DMS79 treated with DMSO at 0.1 percent for 48 hours (cell line): ENCODE results near the gene RREB1.

Experiments
- DNase-seq: peaks from one replicate; lab custom pipeline; 2025; lab: John Stamatoyannopoulos, UW

The RREB1 gene

DNA sequence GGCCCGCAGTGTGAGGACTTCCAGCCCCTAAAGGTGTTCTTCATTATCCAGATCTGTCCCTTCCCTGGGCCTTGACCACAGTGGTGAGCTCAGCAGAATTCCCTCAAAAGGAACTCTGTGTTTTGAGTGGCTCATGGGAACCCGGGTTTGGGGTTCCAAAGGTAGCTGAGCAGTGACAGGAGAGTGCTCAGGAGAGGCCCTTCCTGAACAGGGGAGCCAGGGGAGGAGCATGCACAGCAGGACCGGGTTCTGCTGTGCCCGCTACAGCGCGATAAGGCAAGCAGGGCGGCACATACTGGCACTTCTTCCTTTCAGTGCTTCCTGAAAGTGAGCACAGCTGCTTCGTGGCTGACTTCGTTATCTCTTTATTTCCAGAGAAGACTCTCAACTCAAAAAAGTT, 117.0 kb downstream of the RREB1 start:
- DNase-seq, result no peak

GRCh38 chr6:7228662-7229375, 121.1 kb downstream of the RREB1 start:
- no peak for DNase-seq

DNA sequence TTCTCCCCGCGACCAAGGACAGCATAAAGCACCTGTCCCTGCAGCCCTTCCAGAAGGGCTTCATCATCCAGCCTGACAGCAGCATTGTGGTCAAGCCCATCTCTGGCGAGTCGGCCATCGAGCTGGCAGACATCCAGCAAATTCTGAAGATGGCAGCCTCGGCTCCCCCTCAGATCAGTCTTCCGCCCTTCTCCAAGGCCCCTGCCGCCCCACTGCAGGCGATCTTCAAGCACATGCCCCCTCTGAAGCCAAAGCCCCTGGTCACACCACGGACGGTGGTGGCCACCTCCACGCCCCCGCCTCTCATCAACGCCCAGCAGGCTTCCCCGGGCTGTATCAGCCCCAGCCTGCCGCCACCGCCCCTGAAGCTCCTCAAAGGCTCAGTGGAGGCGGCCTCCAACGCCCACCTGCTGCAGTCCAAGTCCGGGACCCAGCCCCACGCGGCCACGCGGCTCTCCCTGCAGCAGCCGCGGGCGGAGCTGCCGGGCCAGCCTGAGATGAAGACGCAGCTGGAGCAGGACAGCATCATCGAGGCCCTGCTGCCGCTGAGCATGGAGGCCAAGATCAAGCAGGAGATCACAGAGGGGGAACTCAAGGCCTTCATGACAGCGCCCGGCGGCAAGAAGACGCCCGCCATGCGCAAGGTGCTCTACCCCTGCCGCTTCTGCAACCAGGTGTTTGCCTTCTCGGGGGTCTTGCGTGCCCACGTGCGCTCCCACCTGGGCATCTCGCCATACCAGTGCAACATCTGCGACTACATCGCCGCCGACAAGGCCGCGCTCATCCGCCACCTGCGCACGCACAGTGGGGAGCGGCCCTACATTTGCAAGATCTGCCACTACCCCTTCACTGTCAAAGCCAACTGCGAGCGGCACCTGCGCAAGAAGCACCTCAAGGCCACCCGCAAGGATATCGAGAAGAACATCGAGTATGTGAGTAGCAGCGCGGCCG, 121.9 kb downstream of the RREB1 start:
- DNase-seq, result no peak

GRCh38 chr6:7230327-7230691, 122.5 kb downstream of the RREB1 start:
- DNase-seq, result no peak

DNA sequence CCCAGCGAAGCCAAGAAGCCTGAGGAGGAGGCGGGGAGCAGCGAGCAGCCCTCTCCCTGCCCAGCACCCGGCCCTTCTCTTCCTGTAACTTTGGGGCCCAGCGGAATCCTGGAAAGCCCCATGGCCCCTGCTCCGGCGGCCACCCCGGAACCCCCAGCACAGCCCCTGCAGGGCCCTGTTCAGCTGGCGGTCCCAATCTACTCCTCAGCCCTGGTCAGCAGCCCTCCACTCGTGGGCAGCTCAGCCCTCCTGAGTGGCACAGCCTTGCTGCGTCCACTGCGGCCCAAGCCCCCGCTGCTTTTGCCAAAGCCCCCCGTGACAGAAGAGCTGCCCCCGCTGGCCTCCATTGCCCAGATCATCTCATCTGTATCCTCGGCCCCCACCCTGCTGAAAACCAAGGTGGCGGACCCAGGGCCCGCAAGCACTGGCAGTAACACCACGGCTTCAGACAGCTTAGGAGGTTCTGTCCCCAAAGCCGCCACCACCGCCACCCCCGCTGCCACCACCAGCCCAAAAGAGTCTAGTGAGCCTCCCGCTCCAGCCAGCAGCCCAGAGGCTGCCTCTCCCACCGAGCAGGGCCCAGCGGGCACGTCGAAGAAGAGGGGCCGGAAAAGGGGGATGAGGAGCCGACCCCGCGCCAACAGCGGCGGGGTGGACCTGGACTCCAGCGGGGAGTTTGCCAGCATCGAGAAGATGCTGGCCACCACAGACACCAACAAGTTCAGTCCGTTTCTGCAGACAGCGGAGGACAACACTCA, 123.4 kb downstream of the RREB1 start:
- no peak for DNase-seq

GRCh38 chr6:7232351-7232750, 124.6 kb downstream of the RREB1 start:
- no peak for DNase-seq

DNA sequence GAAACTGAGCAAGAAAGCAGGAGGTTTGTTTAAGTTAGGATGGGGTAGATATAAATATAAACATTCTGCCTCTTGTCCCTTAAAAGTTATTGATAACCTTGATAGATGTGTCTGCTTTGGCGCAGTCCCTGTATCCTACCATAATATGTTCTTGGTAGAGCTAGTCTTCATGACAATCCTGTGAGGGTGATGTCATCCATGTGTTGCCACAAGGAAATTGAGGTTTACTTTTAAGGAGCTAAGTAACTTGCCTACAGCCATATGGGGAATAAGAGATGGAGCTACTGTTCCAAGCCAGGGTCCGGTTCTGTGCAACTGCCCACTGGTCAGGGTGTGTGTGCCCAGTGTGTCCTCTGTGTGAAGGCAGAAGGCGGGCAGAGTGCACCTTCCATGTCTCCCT, 126.8 kb downstream of the RREB1 start:
- DNase-seq, result no peak

GRCh38 chr6:7235712-7236305, 128.0 kb downstream of the RREB1 start:
- peak; percentile 36 for DNase-seq

GRCh38 chr6:7236306-7237209, 128.8 kb downstream of the RREB1 start:
- no peak for DNase-seq

GRCh38 chr6:7237653-7238188, 130.0 kb downstream of the RREB1 start:
- DNase-seq, result no peak

DNA sequence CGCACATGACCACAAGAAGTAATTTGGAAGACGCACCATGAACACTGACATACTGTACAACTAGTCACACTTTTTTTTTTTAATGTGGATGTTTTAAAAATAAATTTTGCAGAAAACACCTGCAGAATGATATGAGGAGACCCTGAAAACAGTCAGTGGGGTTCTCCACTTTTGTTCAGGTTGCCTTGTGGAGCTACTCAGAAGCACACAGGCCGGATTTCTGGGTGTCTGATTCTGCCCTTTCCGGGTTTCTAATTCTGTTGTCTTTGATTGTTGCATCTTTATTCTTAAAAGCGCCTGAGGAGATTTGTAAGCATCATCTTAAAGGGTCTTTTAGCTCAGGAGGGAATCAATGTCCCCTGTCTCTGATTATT, 130.8 kb downstream of the RREB1 start:
- no peak for DNase-seq

DNA sequence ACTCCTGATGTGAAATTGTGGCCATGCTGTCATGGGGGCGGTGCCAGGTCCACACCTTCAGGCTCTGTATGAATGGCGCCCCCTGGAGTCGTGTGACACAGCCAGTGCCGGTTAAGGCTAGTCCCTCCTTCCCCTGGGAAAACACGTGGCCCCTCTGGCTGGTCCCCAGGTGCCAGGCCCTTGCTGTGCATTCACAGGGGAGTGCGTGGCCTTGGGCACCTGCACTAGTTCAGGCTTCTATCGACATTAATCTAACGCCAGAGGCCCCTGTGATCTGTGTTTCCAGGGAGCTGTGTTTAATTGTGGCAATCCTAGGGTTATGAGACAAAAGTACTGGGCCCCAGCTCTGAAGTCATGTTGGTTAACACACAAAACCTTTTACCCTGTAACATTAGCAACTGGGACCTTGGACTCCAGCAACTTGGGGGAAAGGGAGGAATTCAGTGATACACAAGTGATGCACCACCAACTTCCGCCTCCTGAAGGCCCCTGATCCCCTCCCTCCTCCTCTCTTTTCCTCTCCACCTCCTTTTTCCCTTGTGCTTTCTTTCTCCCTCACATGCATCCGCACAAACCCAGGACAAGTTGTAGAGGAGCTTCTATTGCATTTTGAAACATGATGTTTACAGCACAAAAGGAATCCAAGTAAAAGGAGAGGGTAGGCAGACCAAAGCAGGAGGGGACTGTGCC, 131.3 kb downstream of the RREB1 start:
- peak; percentile 19 for DNase-seq

DNA sequence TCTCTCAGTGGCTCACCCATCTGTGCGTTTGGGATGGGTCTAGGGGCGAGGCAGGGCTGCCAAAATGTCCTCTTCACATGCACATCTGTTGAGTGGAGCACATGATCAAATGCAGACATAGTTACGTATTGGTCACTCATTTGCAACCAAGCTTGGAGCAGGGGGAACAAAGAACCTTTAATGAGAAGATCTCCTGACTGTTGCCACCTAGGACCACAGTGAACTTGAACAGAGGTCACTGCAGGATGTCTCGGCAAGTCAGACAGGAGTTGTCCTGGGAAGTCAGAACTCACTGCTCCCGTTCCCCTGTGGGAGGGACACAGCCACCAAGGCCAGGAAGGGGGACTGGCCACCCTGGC, 131.8 kb downstream of the RREB1 start:
- DNase-seq, result no peak

GRCh38 chr6:7240351-7240750, 132.6 kb downstream of the RREB1 start:
- no peak for DNase-seq

GRCh38 chr6:7241160-7241559, 133.4 kb downstream of the RREB1 start:
- no peak for DNase-seq

DNA sequence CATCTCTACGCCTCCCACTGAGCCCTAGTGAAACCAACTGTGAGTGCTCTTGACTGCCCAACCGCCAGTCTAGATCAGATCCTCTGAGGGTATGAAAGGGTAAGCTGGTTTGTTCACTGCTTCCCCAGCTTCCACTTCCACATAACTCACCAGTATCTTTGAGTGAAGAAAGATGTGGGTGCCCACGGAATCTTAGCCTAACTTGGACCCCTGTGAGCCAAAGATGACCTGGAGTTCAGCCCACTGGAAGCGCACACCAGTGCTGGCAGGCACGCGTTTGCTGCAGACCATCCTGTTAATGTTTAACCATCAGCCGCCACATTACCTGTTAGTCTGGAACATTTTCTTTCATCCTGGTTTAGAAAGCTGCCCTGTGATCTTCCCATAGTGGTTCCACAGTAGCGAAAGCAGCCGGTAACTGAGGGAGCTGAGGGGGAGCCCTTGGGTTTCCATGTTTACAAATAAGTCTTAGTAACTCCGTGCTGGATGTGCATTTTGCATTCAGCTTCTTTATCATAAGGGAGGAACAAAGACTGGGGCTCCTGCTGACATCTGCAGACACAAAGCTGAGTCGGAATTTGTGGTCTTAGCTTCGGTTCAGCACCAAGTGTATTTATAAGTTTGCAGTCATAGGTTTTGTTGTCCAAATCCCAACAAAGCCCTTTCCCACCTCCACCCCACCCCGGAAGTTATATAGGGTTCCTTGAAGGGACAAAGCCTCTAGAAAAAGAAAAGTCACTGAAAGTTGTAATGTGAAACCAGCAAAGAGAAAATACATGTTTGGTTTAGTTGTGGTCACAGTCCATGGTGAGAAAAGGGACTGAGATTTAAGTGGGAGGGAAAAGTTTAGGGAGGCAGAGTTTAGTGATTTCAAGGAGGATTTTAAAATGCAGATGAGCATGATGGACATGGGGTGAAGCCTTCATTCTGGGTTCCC, 134.2 kb downstream of the RREB1 start:
- DNase-seq, result no peak

GRCh38 chr6:7242835-7243178, 135.0 kb downstream of the RREB1 start:
- DNase-seq, result no peak

DNA sequence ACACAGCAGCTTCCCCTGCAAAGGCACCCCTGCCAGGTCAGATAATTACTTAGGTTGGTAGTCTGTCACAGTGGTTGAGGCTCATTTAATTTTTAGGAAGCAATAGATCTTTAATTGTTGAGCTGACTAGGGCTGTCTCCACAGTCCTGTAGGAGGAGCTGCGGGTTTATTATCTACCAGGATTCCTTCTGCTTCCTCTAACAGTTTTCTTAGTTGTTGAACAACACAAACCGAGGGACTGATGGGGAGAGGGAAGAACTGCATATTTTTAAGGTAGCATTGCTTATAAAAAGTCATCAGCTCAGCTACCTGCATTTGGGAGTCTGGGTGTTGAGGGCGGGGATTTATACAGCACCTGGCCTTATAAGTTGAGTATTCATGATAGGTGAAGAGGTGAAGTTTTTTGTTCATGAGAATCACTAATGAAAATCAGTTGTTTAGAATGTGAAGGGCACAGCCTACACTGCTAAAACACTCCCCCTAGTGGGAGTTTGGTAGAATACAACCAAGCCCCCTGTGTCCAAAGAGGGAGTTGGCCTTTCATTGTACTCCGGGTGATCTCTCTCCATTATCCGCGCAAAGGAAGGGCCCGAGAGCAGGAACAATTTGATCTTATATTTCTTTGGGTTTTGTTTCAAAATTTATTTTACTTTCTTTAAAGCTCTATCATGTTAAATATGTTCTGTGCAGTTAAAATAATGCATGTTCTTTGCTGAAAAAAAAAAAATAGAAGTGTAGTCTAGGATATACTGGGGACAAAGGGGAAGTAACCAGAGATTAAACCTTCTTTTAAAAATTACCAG, 135.6 kb downstream of the RREB1 start:
- DNase-seq, result peak; percentile 41
